Measurements from ENCODE around the gene ROR1. TPM values are rescaled to one million over a fixed set of nuclear protein-coding genes. Genes with fewer than 3 reads are reported as not detected.

ROR1 gene
- total RNA-seq (ENCODE audit: unreplicated experiment), result 6.7 TPM
- long read RNA-seq, partial matches to known transcripts, result 1 of 1 reads
- long read RNA-seq, other reads (novel, unspliced or antisense), result 0 of 1 reads

DNA sequence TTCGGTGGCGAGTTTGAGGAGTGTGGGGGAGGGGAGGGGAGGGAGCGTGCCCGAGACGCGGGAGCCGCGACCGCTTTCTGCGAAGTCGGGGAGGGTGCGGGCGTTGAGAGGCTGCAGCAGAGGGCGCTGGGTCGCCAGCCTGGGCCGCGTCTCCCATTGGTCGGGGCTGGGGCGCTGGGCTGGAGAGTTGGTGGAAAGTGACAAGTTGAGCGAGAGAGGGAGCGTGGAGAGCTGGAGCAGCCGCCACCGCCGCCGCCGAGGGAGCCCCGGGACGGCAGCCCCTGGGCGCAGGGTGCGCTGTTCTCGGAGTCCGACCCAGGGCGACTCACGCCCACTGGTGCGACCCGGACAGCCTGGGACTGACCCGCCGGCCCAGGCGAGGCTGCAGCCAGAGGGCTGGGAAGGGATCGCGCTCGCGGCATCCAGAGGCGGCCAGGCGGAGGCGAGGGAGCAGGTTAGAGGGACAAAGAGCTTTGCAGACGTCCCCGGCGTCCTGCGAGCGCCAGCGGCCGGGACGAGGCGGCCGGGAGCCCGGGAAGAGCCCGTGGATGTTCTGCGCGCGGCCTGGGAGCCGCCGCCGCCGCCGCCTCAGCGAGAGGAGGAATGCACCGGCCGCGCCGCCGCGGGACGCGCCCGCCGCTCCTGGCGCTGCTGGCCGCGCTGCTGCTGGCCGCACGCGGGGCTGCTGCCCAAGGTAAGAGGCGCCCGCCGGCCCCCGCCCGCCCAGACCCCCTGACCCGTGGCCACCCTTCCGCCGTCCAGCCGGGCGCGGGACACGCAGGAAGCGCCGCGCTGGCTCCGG is at the start of gene ROR1:
ROR1 (plus strand) TSS at position 203 of the 802 bp plus-strand sequence.
- peak within 1 kb of the TSS; percentile 97 for H3K4me3 Mint-ChIP-seq (ENCODE audit: unreplicated experiment)
- peaks cover 30% of the 10 kb centered on the region for H3K4me1 Mint-ChIP-seq (ENCODE audit: unreplicated experiment)

DNA sequence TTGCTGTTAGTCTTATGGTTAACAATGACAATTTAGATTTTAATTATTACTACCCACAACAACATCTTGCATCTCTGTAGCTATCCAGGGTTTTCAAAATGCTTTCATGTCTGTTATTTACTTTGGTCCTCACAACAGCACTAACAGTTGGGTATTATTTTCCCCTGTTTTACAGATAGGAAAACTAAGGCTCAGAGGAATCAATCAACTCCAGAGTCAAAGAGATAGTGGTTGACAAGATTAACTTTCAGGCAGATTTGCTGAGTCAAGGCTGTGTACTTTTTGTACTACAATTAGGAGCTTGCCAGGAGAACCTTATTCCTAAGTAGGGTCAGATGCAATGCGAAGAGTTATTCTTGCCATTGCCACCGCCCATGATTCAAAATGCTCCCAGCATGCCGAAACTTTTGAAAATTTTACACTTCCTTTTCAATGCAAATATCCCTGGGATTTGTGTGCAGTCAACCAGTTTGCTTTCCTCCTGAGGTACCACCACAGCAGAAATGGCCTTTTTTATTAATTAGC is 49.4 kb upstream of the ROR1 start:
- Mint-ChIP-seq H3K27ac (ENCODE audit: unreplicated experiment) (no peak overlapping the region), H3K27me3 (ENCODE audit: unreplicated experiment) (peaks cover 4% of the 10 kb centered on the region), H3K36me3 (ENCODE audit: low read depth, unreplicated experiment) (no peaks in the 10 kb centered on the region), H3K4me1 (ENCODE audit: unreplicated experiment) (peaks cover 11% of the 10 kb centered on the region), H3K9me3 (ENCODE audit: unreplicated experiment) (no peaks in the 10 kb centered on the region), H3K4me3 (ENCODE audit: unreplicated experiment) (no peak overlapping the region)
- DNase-seq (ENCODE audit: low spot score), result no peak
- TF ChIP-seq, protein P1, sequence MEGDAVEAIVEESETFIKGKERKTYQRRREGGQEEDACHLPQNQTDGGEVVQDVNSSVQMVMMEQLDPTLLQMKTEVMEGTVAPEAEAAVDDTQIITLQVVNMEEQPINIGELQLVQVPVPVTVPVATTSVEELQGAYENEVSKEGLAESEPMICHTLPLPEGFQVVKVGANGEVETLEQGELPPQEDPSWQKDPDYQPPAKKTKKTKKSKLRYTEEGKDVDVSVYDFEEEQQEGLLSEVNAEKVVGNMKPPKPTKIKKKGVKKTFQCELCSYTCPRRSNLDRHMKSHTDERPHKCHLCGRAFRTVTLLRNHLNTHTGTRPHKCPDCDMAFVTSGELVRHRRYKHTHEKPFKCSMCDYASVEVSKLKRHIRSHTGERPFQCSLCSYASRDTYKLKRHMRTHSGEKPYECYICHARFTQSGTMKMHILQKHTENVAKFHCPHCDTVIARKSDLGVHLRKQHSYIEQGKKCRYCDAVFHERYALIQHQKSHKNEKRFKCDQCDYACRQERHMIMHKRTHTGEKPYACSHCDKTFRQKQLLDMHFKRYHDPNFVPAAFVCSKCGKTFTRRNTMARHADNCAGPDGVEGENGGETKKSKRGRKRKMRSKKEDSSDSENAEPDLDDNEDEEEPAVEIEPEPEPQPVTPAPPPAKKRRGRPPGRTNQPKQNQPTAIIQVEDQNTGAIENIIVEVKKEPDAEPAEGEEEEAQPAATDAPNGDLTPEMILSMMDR (IDR thresholded peaks at IDR 0.05; ENCODE audit: unreplicated experiment), result no peak

More for the DNA sequence above, at the start of gene ROR1:
- TF ChIP-seq, protein P1 (IDR thresholded peaks at IDR 0.05; ENCODE audit: unreplicated experiment), result peak; percentile 26
- H3K27ac Mint-ChIP-seq (ENCODE audit: unreplicated experiment), result peak within 1 kb of the TSS; percentile 49
- DNase-seq (ENCODE audit: low spot score), result peak; percentile 89
- peaks cover 13% of the 10 kb centered on the region for H3K27me3 Mint-ChIP-seq (ENCODE audit: unreplicated experiment)
- H3K36me3 Mint-ChIP-seq (ENCODE audit: low read depth, unreplicated experiment), result peaks cover 6% of the 10 kb centered on the region
- no peaks in the 10 kb centered on the region for H3K9me3 Mint-ChIP-seq (ENCODE audit: unreplicated experiment)

DNA sequence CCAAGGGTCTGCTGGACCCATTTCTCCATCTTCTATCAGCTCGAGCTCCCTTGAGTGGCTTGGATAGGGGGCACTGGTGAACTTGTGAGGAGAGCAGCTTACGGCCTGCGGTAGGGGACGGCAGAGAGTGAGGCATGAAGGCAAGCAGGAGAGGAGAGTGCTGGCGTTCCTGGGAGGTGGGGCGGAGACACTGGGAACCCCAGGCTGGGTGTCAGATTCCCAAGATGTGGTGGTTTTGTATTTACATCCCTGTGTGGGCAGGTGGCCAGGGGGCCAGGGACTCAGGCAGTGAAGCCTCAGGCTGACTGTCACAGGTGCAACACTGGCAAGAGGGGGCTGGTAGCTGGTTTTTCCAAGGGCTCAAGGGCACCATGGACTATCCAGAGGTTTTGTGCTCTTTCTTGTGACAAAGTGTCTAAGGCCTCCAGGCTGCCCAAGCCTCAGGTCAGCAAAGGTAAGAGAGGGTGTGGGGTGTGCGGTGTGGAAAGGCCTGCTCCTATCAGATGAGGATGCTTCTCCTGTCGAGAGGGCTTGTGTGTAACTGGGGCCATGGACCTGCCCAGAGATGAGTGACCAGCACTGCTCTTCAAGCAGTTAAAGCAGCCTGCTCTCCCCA is 45.1 kb upstream of the ROR1 start:
- Mint-ChIP-seq H3K27me3 (ENCODE audit: unreplicated experiment) (peaks cover 4% of the 10 kb centered on the region), H3K4me1 (ENCODE audit: unreplicated experiment) (peaks cover 19% of the 10 kb centered on the region), H3K4me3 (ENCODE audit: unreplicated experiment) (no peak overlapping the region), H3K36me3 (ENCODE audit: low read depth, unreplicated experiment) (no peaks in the 10 kb centered on the region), H3K27ac (ENCODE audit: unreplicated experiment) (no peak overlapping the region), H3K9me3 (ENCODE audit: unreplicated experiment) (no peaks in the 10 kb centered on the region)
- no peak for DNase-seq (ENCODE audit: low spot score)
- TF ChIP-seq, protein P1 (IDR thresholded peaks at IDR 0.05; ENCODE audit: unreplicated experiment), result no peak

DNA sequence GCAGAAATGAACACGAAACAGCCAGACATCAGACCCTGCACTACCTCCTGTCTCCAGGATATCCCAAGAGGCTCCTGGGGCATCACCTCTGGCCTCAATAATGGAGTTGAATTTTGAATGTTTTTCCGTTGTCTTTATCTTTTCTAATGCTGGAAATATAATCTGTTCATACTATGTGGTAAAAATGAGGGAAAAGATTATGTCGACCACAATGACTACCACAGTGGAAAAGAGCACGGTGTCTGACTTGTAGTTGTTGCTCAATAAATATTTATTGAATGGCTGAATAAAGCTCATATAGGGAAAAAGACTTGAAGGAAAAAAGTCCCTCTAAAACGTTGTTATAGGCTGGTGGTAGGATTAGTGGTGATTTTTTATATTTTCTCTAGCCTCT is 44.6 kb upstream of the ROR1 start:
- no peak for DNase-seq (ENCODE audit: low spot score)
- H3K4me1 Mint-ChIP-seq (ENCODE audit: unreplicated experiment), result peaks cover 14% of the 10 kb centered on the region
- H3K36me3 Mint-ChIP-seq (ENCODE audit: low read depth, unreplicated experiment), result no peaks in the 10 kb centered on the region
- H3K27me3 Mint-ChIP-seq (ENCODE audit: unreplicated experiment), result peaks cover 4% of the 10 kb centered on the region
- no peak overlapping the region for H3K27ac Mint-ChIP-seq (ENCODE audit: unreplicated experiment)
- H3K4me3 Mint-ChIP-seq (ENCODE audit: unreplicated experiment), result no peak overlapping the region
- no peaks in the 10 kb centered on the region for H3K9me3 Mint-ChIP-seq (ENCODE audit: unreplicated experiment)
- TF ChIP-seq, protein P1 (IDR thresholded peaks at IDR 0.05; ENCODE audit: unreplicated experiment), result no peak
